Nephron (organoid): ENCODE results near the gene MACROD2.

Source experiments
- H3K27ac Mint-ChIP-seq, 3 experiments: 2 replicates each; pipeline ENCODE4 v1.8.0; 2020; ENCODE audit warnings: mixed read lengths in 3 of 3, mild to moderate bottlenecking in 2 of 3, moderate library complexity in 1 of 3
- H3K27me3 Mint-ChIP-seq: 2 replicates; pipeline ENCODE4 v1.8.0; 2021; ENCODE audit warnings: low read depth, mild to moderate bottlenecking, moderate library complexity, mixed read lengths
- H3K36me3 Mint-ChIP-seq: 2 replicates; pipeline ENCODE4 v1.8.0; 2020; ENCODE audit warnings: low read depth, mixed read lengths
- H3K4me1 Mint-ChIP-seq: 2 replicates; pipeline ENCODE4 v1.8.0; 2020; ENCODE audit warnings: mixed read lengths
- H3K4me3 Mint-ChIP-seq, 3 experiments: 2 replicates each; pipeline ENCODE4 v1.8.0; 2020; ENCODE audit warnings: mild to moderate bottlenecking in 3 of 3, mixed read lengths in 3 of 3, moderate library complexity in 2 of 3
- H3K9me3 Mint-ChIP-seq: 2 replicates; pipeline ENCODE4 v1.8.0; 2020; ENCODE audit warnings: mixed read lengths
- TF ChIP-seq, protein P1 (sequence below), 3 experiments: fragments of 200-600 bp; sonication (generic); IDR thresholded peaks; one replicate each; pipeline ENCODE4 v1.5.0; 2021; ENCODE audit warnings: antibody characterized with exemption in 3 of 3; ENCODE audit not compliant: unreplicated experiment in 3 of 3

MACROD2 gene

DNA sequence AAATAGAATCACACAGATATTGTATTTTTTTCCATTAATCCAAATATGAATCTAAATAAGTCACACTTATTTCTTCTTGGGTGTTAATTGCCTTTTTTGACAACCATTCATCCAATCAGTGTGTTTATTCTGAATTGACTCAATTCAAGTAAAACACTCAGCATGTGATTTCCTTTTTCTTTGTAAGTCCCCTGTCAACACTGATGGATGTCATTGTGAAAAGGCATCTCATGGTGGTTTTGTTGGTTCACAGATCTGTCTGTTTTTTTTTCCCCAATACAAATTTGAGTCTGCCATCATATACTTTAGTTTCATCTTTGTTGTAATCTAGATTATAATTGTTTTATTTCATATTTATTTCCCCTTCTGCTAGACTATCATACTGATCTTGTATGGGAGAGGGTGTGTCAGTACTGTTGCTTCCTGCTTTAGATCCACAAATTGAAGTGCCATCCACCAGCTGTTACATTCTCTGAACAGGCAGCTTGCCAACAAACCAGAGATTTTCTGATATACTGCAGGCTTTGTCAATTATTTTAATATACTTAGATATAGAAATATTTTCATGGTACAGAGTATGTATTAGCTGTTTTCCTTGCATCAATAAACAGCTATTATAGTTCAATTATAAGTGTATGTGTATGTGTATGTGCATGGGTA lies 406.3 kb downstream of the MACROD2 start:
- H3K36me3 Mint-ChIP-seq, result no peaks in the 10 kb centered on the region
- H3K9me3 Mint-ChIP-seq, result peaks cover 5% of the 10 kb centered on the region
- H3K4me3 Mint-ChIP-seq, result no peak overlapping the region
- TF ChIP-seq, protein P1, sequence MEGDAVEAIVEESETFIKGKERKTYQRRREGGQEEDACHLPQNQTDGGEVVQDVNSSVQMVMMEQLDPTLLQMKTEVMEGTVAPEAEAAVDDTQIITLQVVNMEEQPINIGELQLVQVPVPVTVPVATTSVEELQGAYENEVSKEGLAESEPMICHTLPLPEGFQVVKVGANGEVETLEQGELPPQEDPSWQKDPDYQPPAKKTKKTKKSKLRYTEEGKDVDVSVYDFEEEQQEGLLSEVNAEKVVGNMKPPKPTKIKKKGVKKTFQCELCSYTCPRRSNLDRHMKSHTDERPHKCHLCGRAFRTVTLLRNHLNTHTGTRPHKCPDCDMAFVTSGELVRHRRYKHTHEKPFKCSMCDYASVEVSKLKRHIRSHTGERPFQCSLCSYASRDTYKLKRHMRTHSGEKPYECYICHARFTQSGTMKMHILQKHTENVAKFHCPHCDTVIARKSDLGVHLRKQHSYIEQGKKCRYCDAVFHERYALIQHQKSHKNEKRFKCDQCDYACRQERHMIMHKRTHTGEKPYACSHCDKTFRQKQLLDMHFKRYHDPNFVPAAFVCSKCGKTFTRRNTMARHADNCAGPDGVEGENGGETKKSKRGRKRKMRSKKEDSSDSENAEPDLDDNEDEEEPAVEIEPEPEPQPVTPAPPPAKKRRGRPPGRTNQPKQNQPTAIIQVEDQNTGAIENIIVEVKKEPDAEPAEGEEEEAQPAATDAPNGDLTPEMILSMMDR (IDR thresholded peaks at IDR 0.05; ENCODE audit: unreplicated experiment in 3 of 3), result no peak
- no peaks in the 10 kb centered on the region for H3K27me3 Mint-ChIP-seq
- H3K4me1 Mint-ChIP-seq, result peaks cover 16% of the 10 kb centered on the region
- H3K27ac Mint-ChIP-seq, result no peak overlapping the region

DNA sequence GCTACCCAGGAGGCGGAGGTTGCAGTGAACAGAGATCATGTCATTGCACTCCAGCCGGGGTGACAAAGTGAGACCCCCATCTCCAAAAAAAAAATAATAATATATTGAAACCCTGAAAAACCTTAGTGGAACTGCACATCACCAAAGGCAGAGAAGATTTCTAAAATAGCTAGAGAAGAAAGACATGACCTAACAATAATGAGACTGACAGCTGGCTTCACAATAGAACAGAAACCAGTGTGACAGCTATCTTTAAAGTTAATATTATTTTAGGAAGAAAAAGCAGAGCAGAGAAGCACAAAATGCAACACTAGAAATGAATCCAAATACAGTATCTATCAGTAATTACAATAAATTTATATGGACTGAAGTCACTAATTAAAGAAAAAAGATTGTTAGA lies 409.2 kb downstream of the MACROD2 start:
- Mint-ChIP-seq H3K27ac (no peak overlapping the region), H3K9me3 (no peaks in the 10 kb centered on the region), H3K27me3 (no peaks in the 10 kb centered on the region), H3K4me1 (peaks cover 16% of the 10 kb centered on the region), H3K4me3 (no peak overlapping the region), H3K36me3 (no peaks in the 10 kb centered on the region)
- TF ChIP-seq, protein P1 (IDR thresholded peaks at IDR 0.05; ENCODE audit: unreplicated experiment in 3 of 3), result no peak

DNA sequence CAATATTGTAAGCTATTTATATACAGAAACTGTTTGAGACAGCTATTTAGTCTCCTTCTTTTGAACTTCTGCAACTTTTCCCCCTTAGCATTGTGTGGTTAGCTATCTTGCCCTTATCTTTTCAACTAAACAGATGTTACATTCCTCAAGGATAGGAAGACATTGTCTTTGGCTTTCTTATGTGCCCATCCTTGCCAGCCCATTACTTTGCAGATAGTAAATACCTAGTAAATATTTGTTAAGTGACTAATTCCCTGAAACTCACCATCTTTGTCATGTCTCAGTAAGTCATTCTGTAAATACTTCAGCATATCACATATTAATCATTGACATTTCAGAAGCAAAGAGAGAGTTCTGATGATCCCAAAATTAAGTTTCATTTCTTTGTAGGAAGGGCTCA lies 411.2 kb downstream of the MACROD2 start:
- Mint-ChIP-seq H3K27ac (no peak overlapping the region), H3K4me1 (peaks cover 12% of the 10 kb centered on the region), H3K4me3 (no peak overlapping the region), H3K36me3 (no peaks in the 10 kb centered on the region), H3K27me3 (no peaks in the 10 kb centered on the region), H3K9me3 (no peaks in the 10 kb centered on the region)
- TF ChIP-seq, protein P1 (IDR thresholded peaks at IDR 0.05; ENCODE audit: unreplicated experiment in 3 of 3), result no peak

DNA sequence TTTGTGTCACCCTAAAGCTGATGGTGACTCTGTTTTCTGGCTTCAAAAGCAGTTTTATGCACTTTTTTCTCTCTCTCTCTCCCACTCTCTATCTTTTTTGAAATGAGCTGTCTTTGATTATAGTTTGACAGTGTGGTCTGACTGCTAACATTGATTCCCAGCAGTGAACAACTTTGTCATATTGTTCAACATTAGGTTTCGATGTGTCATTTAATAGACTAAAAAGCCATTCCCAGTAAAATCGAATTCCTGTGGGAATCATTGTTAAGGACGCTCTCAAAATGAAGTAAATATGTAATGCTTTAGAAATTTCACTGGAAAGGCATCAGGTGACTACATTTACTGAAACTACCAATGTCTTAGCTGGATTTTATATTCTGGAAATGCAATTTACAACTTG lies 412.0 kb downstream of the MACROD2 start:
- Mint-ChIP-seq H3K36me3 (no peaks in the 10 kb centered on the region), H3K9me3 (no peaks in the 10 kb centered on the region), H3K4me1 (peaks cover 7% of the 10 kb centered on the region), H3K4me3 (no peak overlapping the region), H3K27me3 (no peaks in the 10 kb centered on the region), H3K27ac (peak overlapping the region in 1 of 3 experiments; percentile 50)
- TF ChIP-seq, protein P1 (IDR thresholded peaks at IDR 0.05; ENCODE audit: unreplicated experiment in 3 of 3), result no peak

DNA sequence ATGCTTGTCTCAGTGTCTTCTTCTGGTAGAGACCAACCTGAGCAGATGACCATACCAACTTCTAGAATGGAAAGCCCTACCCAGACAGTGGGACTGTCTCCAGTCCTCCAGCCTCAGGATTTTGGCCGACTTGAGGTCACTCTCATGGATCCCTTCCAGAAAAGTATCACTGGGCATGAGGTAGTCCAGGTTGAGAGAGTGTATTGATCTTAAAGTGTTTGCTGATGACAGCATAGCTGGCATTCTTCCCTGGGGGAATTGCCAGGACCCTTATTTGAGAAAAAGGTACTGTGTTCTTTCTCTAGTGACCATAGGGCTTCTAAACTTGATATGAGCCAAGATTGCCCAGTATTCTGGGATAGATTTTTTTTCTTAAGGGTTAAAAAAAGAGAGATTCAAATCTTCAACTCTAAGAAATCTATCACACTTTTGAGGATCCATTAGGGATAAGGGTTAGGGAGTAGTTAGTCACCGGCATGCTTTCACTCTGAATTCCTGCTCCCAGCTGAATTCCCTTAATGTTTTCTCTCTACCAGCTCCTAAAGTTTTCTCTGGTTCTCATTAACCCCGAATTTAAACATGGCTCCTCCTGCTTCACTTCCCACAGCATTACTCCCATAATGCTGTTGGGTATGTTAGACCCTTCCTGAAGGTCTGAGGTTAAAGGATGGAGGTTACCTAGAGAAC lies 415.7 kb downstream of the MACROD2 start:
- Mint-ChIP-seq H3K27ac (no peak overlapping the region), H3K9me3 (no peaks in the 10 kb centered on the region), H3K36me3 (no peaks in the 10 kb centered on the region), H3K27me3 (no peaks in the 10 kb centered on the region), H3K4me1 (peaks cover 26% of the 10 kb centered on the region), H3K4me3 (no peak overlapping the region)
- TF ChIP-seq, protein P1 (IDR thresholded peaks at IDR 0.05; ENCODE audit: unreplicated experiment in 3 of 3), result no peak
